ENCODE data around the gene SLCO2B1.

The SLCO2B1 gene

GRCh38 chr11:75198278-75198973, 47.5 kb downstream of the SLCO2B1 start:
- Histone ChIP-seq H3K4me1 (ENCODE audit: control insufficient read depth, low read length) (no peaks in the 10 kb centered on the region), H3K9me3 (ENCODE audit: control insufficient read depth, insufficient read depth, low read length) (no peaks in the 10 kb centered on the region), H3K9me2 (replicated peaks; ENCODE audit: control insufficient read depth, low read length) (no peaks in the 10 kb centered on the region), H3K79me2 (ENCODE audit: control insufficient read depth, low read length) (no peaks in the 10 kb centered on the region), H4K20me1 (ENCODE audit: control insufficient read depth, insufficient read depth, low read depth, low read length) (no peaks in the 10 kb centered on the region), H3F3A (ENCODE audit: control insufficient read depth, insufficient read depth) (no peaks in the 10 kb centered on the region), H3K4me2 (ENCODE audit: low read length) (no peak overlapping the region), H3K36me3 (ENCODE audit: control insufficient read depth, low read length) (no peaks in the 10 kb centered on the region), H3K4me3 (ENCODE audit: low read length) (no peak overlapping the region), H3K27me3 (ENCODE audit: control insufficient read depth, low read length) (no peaks in the 10 kb centered on the region), H3K27ac (ENCODE audit: low read depth, low read length) (no peak overlapping the region)
- TF ChIP-seq EZH2phosphoT487 (IDR thresholded peaks at IDR 0.05; ENCODE audit: borderline replicate concordance, low read length) (no peak), CTCF (IDR thresholded peaks at IDR 0.05; ENCODE audit: low read depth, low read length, poor library complexity, severe bottlenecking) (no peak)

DNA sequence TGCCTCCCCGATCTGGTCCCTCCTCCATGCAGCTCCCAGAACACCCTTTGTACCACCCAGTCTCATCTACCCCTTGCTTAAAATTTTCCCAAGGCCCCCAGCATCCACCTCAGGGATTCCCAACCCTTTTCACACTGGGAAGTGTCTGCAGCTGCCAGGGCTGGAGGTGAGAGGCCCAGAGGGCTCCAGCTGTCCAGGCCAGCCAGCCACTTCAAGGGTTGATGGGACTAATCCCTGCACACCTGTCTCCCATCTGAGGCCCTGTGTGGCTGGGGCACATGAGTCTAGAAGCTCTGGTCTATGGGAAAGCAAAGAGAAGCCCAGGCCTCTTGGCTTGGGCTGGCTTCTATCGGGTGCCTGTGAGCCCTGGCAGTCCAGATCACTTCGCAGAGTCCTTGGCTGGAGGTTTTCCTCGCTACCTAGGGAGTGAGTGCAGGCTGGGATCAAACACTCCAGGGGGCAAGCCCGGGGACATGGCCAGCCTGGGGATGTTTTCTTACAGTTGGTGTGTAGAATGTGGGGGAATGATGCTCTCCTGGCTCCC, 48.6 kb downstream of the SLCO2B1 start:
- Histone ChIP-seq H3K36me3 (ENCODE audit: control insufficient read depth, low read length) (no peaks in the 10 kb centered on the region), H3F3A (ENCODE audit: control insufficient read depth, insufficient read depth) (no peaks in the 10 kb centered on the region), H4K20me1 (ENCODE audit: control insufficient read depth, insufficient read depth, low read depth, low read length) (no peaks in the 10 kb centered on the region), H3K79me2 (ENCODE audit: control insufficient read depth, low read length) (no peaks in the 10 kb centered on the region), H3K4me1 (ENCODE audit: control insufficient read depth, low read length) (no peaks in the 10 kb centered on the region), H3K27me3 (ENCODE audit: control insufficient read depth, low read length) (no peaks in the 10 kb centered on the region), H3K9me3 (ENCODE audit: control insufficient read depth, insufficient read depth, low read length) (no peaks in the 10 kb centered on the region), H3K27ac (ENCODE audit: low read depth, low read length) (no peak overlapping the region), H3K9me2 (replicated peaks; ENCODE audit: control insufficient read depth, low read length) (no peaks in the 10 kb centered on the region), H3K4me2 (ENCODE audit: low read length) (no peak overlapping the region), H3K4me3 (ENCODE audit: low read length) (no peak overlapping the region)
- TF ChIP-seq CTCF (IDR thresholded peaks at IDR 0.05; ENCODE audit: low read depth, low read length, poor library complexity, severe bottlenecking) (no peak), EZH2phosphoT487 (IDR thresholded peaks at IDR 0.05; ENCODE audit: borderline replicate concordance, low read length) (no peak)

- Histone ChIP-seq H3K9me3 (ENCODE audit: control insufficient read depth, insufficient read depth, low read length) (no peaks in the 10 kb centered on the region), H3K27ac (ENCODE audit: low read depth, low read length) (no peak overlapping the region), H3F3A (ENCODE audit: control insufficient read depth, insufficient read depth) (no peaks in the 10 kb centered on the region), H3K79me2 (ENCODE audit: control insufficient read depth, low read length) (no peaks in the 10 kb centered on the region), H3K36me3 (ENCODE audit: control insufficient read depth, low read length) (no peaks in the 10 kb centered on the region), H3K27me3 (ENCODE audit: control insufficient read depth, low read length) (no peaks in the 10 kb centered on the region), H4K20me1 (ENCODE audit: control insufficient read depth, insufficient read depth, low read depth, low read length) (no peaks in the 10 kb centered on the region), H3K4me3 (ENCODE audit: low read length) (no peak overlapping the region), H3K9me2 (replicated peaks; ENCODE audit: control insufficient read depth, low read length) (no peaks in the 10 kb centered on the region), H3K4me2 (ENCODE audit: low read length) (no peak overlapping the region), H3K4me1 (ENCODE audit: control insufficient read depth, low read length) (no peaks in the 10 kb centered on the region)
- TF ChIP-seq EZH2phosphoT487 (IDR thresholded peaks at IDR 0.05; ENCODE audit: borderline replicate concordance, low read length) (no peak), CTCF (IDR thresholded peaks at IDR 0.05; ENCODE audit: low read depth, low read length, poor library complexity, severe bottlenecking) (no peak)
These were observed 49.1 kb downstream of the SLCO2B1 start for GRCh38 chr11:75200051-75200450.

All from DOHH2 (cell line).